HepG2 (cell line): ENCODE data around the gene ABCC10. TPM values are rescaled to one million over a fixed set of nuclear protein-coding genes. Genes with fewer than 3 reads are reported as not detected.

Experiments used
- CCDC6 ChIP-seq: sonication (generic); formaldehyde crosslinking; IDR thresholded peaks from 2 replicates; pipeline ENCODE4 v1.8.1; 2022; ENCODE audit warnings: mild to moderate bottlenecking, missing genetic modification reagents, moderate library complexity
- ERF ChIP-seq: IDR thresholded peaks from 2 replicates; pipeline ENCODE4 v1.6.1; 2018; ENCODE audit warnings: missing biosample characterization, missing genetic modification reagents
- GATAD2A ChIP-seq: IDR thresholded peaks from 2 replicates; pipeline ENCODE4 v1.6.1; 2016
- HMGA1 ChIP-seq: sonication (generic); formaldehyde crosslinking; conservative IDR thresholded peaks from 2 replicates; pipeline ENCODE4 v1.4.0; 2020; ENCODE audit warnings: missing genetic modification reagents
- HMGXB4 ChIP-seq, 2 experiments: sonication (generic) in 1 of 2; formaldehyde crosslinking in 1 of 2; IDR thresholded peaks; 2 replicates each; pipeline versions ENCODE4 v1.4.0 to v1.6.1; 2018 to 2020; ENCODE audit warnings: missing genetic modification reagents in 2 of 2, borderline replicate concordance in 1 of 2, low read depth in 1 of 2, mild to moderate bottlenecking in 1 of 2, missing biosample characterization in 1 of 2
- HOXA3 ChIP-seq: sonication (generic); formaldehyde crosslinking; IDR thresholded peaks from 2 replicates; pipeline ENCODE4 v1.5.0; 2020; ENCODE audit warnings: missing genetic modification reagents
- HOXA7 ChIP-seq: sonication (generic); formaldehyde crosslinking; IDR thresholded peaks from 2 replicates; pipeline ENCODE4 v1.8.1; 2022; ENCODE audit warnings: mild to moderate bottlenecking, missing genetic modification reagents, moderate library complexity
- JUND ChIP-seq: sonication (generic); formaldehyde crosslinking; IDR thresholded peaks from 2 replicates; pipeline ENCODE4 v1.8.0; 2022; ENCODE audit warnings: mild to moderate bottlenecking, missing genetic modification reagents
- MXD4 ChIP-seq: IDR thresholded peaks from 2 replicates; pipeline ENCODE4 v1.6.1; 2016; ENCODE audit warnings: mild to moderate bottlenecking, missing biosample characterization, missing genetic modification reagents
- MYC ChIP-seq: sonication (generic); formaldehyde crosslinking; IDR thresholded peaks from 2 replicates; pipeline ENCODE4 v1.9.0; 2021; ENCODE audit warnings: missing genetic modification reagents, borderline replicate concordance
- NCOA2 ChIP-seq: sonication (generic); formaldehyde crosslinking; IDR thresholded peaks from 2 replicates; pipeline ENCODE4 v1.8.0; 2022; ENCODE audit warnings: inconsistent platforms
- PCBP2 ChIP-seq: fragments of 200-400 bp; formaldehyde crosslinking; optimal IDR thresholded peaks from 2 replicates; pipeline ENCODE3; 2018; ENCODE audit warnings: low read length, low read depth; ENCODE audit not compliant: poor library complexity, severe bottlenecking
- POGK ChIP-seq: sonication (generic); formaldehyde crosslinking; conservative IDR thresholded peaks from 2 replicates; pipeline ENCODE4 v1.8.0; 2022; ENCODE audit warnings: mild to moderate bottlenecking, moderate library complexity, missing genetic modification reagents
- SOX13 ChIP-seq, 3 experiments: fragments of 450-650 bp in 1 of 3; sonication (generic) in 1 of 3; formaldehyde crosslinking in 1 of 3; IDR thresholded peaks in 2 of 3; conservative IDR thresholded peaks in 1 of 3; 2 replicates each; pipeline versions ENCODE4 v1.5.0 to v1.6.1; 2016 to 2020; ENCODE audit warnings: antibody characterized with exemption in 1 of 3, mild to moderate bottlenecking in 1 of 3, missing compliant biosample characterization in 1 of 3, missing genetic modification reagents in 1 of 3, moderate library complexity in 1 of 3
- SP5 ChIP-seq: IDR thresholded peaks from 2 replicates; pipeline ENCODE4 v1.6.1; 2016; ENCODE audit warnings: low read depth, borderline replicate concordance
- SRSF9 ChIP-seq: fragments of 200-400 bp; formaldehyde crosslinking; IDR thresholded peaks from 2 replicates; pipeline ENCODE4 v1.6.1; 2018; ENCODE audit warnings: borderline replicate concordance, mild to moderate bottlenecking, low read depth, low read length; ENCODE audit not compliant: insufficient read depth, poor library complexity, severe bottlenecking
- TCF7L2 ChIP-seq: IDR thresholded peaks from 2 replicates; pipeline ENCODE4 v1.6.1; 2011; ENCODE audit warnings: mild to moderate bottlenecking, low read depth, low read length, moderate library complexity
- TSC22D2 ChIP-seq: sonication (generic); formaldehyde crosslinking; IDR thresholded peaks from 2 replicates; pipeline ENCODE4 v1.5.1; 2020; ENCODE audit warnings: missing genetic modification reagents, mild to moderate bottlenecking, borderline replicate concordance
- ZNF431 ChIP-seq: sonication (generic); formaldehyde crosslinking; IDR thresholded peaks from 2 replicates; pipeline ENCODE4 v1.9.0; 2022; ENCODE audit warnings: missing genetic modification reagents, low read depth, mild to moderate bottlenecking, borderline replicate concordance
- ZNF44 ChIP-seq: sonication (generic); formaldehyde crosslinking; IDR thresholded peaks from 2 replicates; pipeline ENCODE4 v1.5.1; 2020; ENCODE audit warnings: mild to moderate bottlenecking, missing genetic modification reagents
- ZNF512 ChIP-seq: sonication (generic); formaldehyde crosslinking; IDR thresholded peaks from 2 replicates; pipeline ENCODE4 v1.4.0; 2020; ENCODE audit warnings: mild to moderate bottlenecking, missing genetic modification reagents
- ZNF747 ChIP-seq: sonication (generic); formaldehyde crosslinking; IDR thresholded peaks from 2 replicates; pipeline ENCODE4 v1.8.1; 2023; ENCODE audit warnings: missing genetic modification reagents, mild to moderate bottlenecking, borderline replicate concordance
- ZNF790 ChIP-seq: sonication (generic); formaldehyde crosslinking; IDR thresholded peaks from 2 replicates; pipeline ENCODE4 v1.8.0; 2022; ENCODE audit warnings: missing genetic modification reagents, mild to moderate bottlenecking, borderline replicate concordance
- polyA plus RNA-seq, 8 experiments: library from polyadenylated mRNA; depleted of rRNA in 3 of 8; stranded (reverse) in 7 of 8; unstranded in 1 of 8; fragments of >200 nt; fragmentation: Illumina TruSeq in 4 of 8; extraction: Trizol in 4 of 8; gene quantifications; 2 replicates each; pipeline versions ENCODE4 v1.2.1 to v1.2.3, GENCODE V29; 2011 to 2016; ENCODE audit warnings: low read depth in 4 of 8, missing spikeins in 1 of 8, mixed read lengths in 1 of 8; ENCODE audit not compliant: insufficient read depth in 1 of 8
- total RNA-seq, 5 experiments: library from RNA; depleted of rRNA; stranded (reverse); fragments of >200 nt; fragmentation: Illumina TruSeq; extraction: Trizol; gene quantifications; 2 replicates each; pipeline ENCODE4 v1.2.3, GENCODE V29; 2016; ENCODE audit warnings: low read depth in 1 of 5

ABCC10 gene
- total and polyA plus RNA-seq, 2 of the 13 experiments (the other 11 are each of a cell fraction or from before 2014, with no cell fraction given): 16.0 to 24.3 TPM

- no peak for TF ChIP-seq HMGA1 (CRISPR knock-in tag)
- no peak; the same call in 1 of the 2 replicates for TF ChIP-seq SOX13 (IDR thresholded peaks at IDR 0.05)
- no peak; a peak in 1 of 4 replicates for TF ChIP-seq SOX13 (CRISPR knock-in tag; conservative IDR thresholded peaks at IDR 0.05 in 1 of 2, IDR thresholded peaks at IDR 0.05 in 1 of 2)
- TF ChIP-seq SRSF9: no peak
- TF ChIP-seq CCDC6 (CRISPR knock-in tag): peak; percentile 49
- peak; percentile 50; the same call in 1 of the 2 replicates for TF ChIP-seq ZNF44 (CRISPR knock-in tag)
- peak; percentile 87 for TF ChIP-seq POGK (CRISPR knock-in tag)
- TF ChIP-seq MXD4 (CRISPR knock-in tag): peak; percentile 90
- TF ChIP-seq NCOA2 (CRISPR knock-in tag): no peak; the same call in 1 of the 2 replicates
- peak; percentile 36; the same call in 1 of the 2 replicates for TF ChIP-seq GATAD2A
- peak; percentile 76; the same call in 1 of the 2 replicates for TF ChIP-seq ZNF747
- TF ChIP-seq HOXA3 (CRISPR knock-in tag): 0 out of 2 replicates have a peak, but pooled peaks have one; percentile 10
- no peak for TF ChIP-seq JUND (CRISPR knock-in tag)
- peak; percentile 85 to 93 for TF ChIP-seq HMGXB4 (CRISPR knock-in tag; IDR thresholded peaks at IDR 0.05; ENCODE audit: borderline replicate concordance in 1 of 2, low read depth in 1 of 2)
- peak; percentile 61; the same call in 1 of the 2 replicates for TF ChIP-seq MYC (CRISPR knock-in tag)
- TF ChIP-seq ERF (CRISPR knock-in tag): peak; percentile 85
- TF ChIP-seq ZNF790 (CRISPR knock-in tag): peak; percentile 31; the same call in 1 of the 2 replicates
- 0 out of 2 replicates have a peak, but pooled peaks have one; percentile 60 for TF ChIP-seq ZNF512 (CRISPR knock-in tag)
- TF ChIP-seq HOXA7 (CRISPR knock-in tag): no peak
- peak; percentile 52; the same call in 1 of the 2 replicates for TF ChIP-seq TSC22D2 (CRISPR knock-in tag)
- no peak for TF ChIP-seq PCBP2
- TF ChIP-seq ZNF431: 0 out of 2 replicates have a peak, but pooled peaks have one; percentile 62
- TF ChIP-seq SP5: no peak
- no peak for TF ChIP-seq TCF7L2
Observed at GRCh38 chr6:43454696-43455530, 27.6 kb downstream of the ABCC10 start (continued).
